Neutrophil (primary cell): Measurements from ENCODE around the gene OR8U1.

Experiments
- H3K27ac ChIP-seq: fragments of 200-600 bp; sonication (generic); 2 replicates; pipeline ENCODE4 v1.5.1; 2016; ENCODE audit warnings: mild to moderate bottlenecking, moderate library complexity
- H3K27me3 ChIP-seq: fragments of 200-600 bp; sonication (generic); 2 replicates; pipeline ENCODE4 v1.6.0; 2016; ENCODE audit warnings: mild to moderate bottlenecking
- H3K36me3 ChIP-seq: fragments of 200-600 bp; sonication (generic); 2 replicates; pipeline ENCODE4 v1.5.1; 2017
- H3K4me1 ChIP-seq, 2 experiments: fragments of 200-600 bp in 1 of 2; sonication (generic) in 1 of 2; 1 replicate in 1 of 2; 2 replicates in 1 of 2; pipeline versions ENCODE4 v1.5.1 to v1.6.1; 2013 to 2016; ENCODE audit warnings: low read depth in 1 of 2, low read length in 1 of 2, mild to moderate bottlenecking in 1 of 2, moderate library complexity in 1 of 2; ENCODE audit not compliant: control insufficient read depth in 1 of 2, insufficient read depth in 1 of 2
- H3K4me3 ChIP-seq, 2 experiments: fragments of 200-600 bp in 1 of 2; sonication (generic) in 1 of 2; 1 replicate in 1 of 2; 2 replicates in 1 of 2; pipeline ENCODE4 v1.5.1; 2013 to 2016; ENCODE audit warnings: low read depth in 1 of 2, low read length in 1 of 2, mild to moderate bottlenecking in 1 of 2, moderate library complexity in 1 of 2
- H3K9me3 ChIP-seq: fragments of 200-600 bp; sonication (generic); 2 replicates; pipeline ENCODE4 v1.5.1; 2016
- TF ChIP-seq, protein P1 (sequence below): fragments of 200-600 bp; sonication (generic); IDR thresholded peaks from 2 replicates; pipeline ENCODE4 v1.5.1; 2016; ENCODE audit warnings: antibody characterized with exemption

Gene OR8U1

DNA sequence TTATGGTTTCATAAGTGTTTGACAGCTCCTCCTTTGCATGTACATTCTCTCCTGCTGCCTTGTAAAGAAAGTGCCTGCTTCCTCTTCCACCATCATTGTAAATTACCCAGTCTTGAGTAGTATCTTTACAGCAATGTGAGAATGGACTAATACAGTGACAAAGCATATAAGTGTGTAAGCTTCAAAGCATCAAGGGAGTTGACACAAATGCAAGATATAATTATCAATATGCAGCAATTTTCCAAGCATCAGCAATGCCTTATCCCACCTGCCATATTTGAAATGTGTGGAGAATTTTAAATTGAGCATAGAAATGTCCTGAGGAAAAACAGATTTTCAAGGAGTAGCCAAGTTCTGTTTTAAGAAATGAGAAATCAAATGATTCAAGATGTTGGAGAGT lies 35.4 kb downstream of the OR8U1 start:
- TF ChIP-seq, protein P1, sequence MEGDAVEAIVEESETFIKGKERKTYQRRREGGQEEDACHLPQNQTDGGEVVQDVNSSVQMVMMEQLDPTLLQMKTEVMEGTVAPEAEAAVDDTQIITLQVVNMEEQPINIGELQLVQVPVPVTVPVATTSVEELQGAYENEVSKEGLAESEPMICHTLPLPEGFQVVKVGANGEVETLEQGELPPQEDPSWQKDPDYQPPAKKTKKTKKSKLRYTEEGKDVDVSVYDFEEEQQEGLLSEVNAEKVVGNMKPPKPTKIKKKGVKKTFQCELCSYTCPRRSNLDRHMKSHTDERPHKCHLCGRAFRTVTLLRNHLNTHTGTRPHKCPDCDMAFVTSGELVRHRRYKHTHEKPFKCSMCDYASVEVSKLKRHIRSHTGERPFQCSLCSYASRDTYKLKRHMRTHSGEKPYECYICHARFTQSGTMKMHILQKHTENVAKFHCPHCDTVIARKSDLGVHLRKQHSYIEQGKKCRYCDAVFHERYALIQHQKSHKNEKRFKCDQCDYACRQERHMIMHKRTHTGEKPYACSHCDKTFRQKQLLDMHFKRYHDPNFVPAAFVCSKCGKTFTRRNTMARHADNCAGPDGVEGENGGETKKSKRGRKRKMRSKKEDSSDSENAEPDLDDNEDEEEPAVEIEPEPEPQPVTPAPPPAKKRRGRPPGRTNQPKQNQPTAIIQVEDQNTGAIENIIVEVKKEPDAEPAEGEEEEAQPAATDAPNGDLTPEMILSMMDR: no peak
- Histone ChIP-seq H3K27me3 (no peaks in the 10 kb centered on the region), H3K4me1 (no peaks in the 10 kb centered on the region), H3K27ac (no peak overlapping the region), H3K36me3 (no peaks in the 10 kb centered on the region), H3K4me3 (no peak overlapping the region), H3K9me3 (no peaks in the 10 kb centered on the region)

DNA sequence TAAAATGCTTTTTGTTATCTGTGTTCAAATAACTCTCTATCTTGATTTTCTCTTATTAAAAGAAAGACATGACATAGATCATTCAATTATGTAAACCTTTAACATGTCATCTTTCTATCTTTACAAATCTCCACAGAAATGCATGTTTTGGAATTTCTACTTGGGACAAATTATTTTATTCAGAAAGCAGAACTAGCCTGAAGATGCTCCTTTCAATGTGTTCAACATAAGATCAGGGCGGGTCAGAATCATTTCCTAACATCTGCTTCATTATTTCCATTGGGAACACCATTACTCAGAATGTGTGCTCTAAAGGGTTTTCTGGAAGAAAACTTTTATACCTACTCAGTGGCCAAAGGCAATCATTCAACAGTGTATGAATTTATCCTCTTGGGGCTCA lies 37.0 kb downstream of the OR8U1 start, which contains the start of gene OR5AL1:
Gene OR5AL1 (plus strand): TSS at position 301 of the 400 bp plus-strand sequence.
- Histone ChIP-seq H3K36me3 (no peaks in the 10 kb centered on the region), H3K9me3 (no peaks in the 10 kb centered on the region), H3K4me1 (no peaks in the 10 kb centered on the region), H3K27me3 (no peaks in the 10 kb centered on the region), H3K4me3 (no peak within 1 kb of the TSS), H3K27ac (no peak within 1 kb of the TSS)
- TF ChIP-seq, protein P1: no peak
